WI38 (cell line): Measurements from ENCODE around the gene ENPP3.

ENCODE experiments used
- H3K4me3 ChIP-seq: 2 replicates; pipeline ENCODE4 v1.5.1; 2011; ENCODE audit warnings: low read depth, mild to moderate bottlenecking, control low read depth, low read length
- TF ChIP-seq, protein P1 (sequence below): IDR thresholded peaks from 2 replicates; pipeline ENCODE4 v1.5.1; 2012; ENCODE audit warnings: low read depth, mild to moderate bottlenecking, control low read depth, low read length

Gene ENPP3

DNA sequence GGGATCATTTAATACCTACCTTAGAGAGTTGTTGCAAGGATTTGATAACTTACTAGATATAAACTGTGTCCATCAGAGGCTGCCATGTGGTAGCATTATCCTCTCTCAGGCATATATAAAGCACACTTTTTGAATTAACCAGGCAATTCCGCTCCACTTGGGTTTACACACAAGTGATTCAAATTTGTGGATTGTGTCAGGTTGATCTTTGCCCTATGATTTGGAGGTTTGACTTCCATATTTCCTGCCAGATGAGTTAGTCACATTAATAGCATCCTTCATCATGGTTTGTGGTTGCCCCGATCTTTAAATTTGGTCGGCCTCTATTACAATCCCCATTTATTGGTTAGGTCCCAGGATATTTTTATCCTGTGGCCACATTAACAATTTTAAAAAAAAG lies 118.5 kb downstream of the ENPP3 start:
- no peak overlapping the region for H3K4me3 ChIP-seq
- TF ChIP-seq, protein P1, sequence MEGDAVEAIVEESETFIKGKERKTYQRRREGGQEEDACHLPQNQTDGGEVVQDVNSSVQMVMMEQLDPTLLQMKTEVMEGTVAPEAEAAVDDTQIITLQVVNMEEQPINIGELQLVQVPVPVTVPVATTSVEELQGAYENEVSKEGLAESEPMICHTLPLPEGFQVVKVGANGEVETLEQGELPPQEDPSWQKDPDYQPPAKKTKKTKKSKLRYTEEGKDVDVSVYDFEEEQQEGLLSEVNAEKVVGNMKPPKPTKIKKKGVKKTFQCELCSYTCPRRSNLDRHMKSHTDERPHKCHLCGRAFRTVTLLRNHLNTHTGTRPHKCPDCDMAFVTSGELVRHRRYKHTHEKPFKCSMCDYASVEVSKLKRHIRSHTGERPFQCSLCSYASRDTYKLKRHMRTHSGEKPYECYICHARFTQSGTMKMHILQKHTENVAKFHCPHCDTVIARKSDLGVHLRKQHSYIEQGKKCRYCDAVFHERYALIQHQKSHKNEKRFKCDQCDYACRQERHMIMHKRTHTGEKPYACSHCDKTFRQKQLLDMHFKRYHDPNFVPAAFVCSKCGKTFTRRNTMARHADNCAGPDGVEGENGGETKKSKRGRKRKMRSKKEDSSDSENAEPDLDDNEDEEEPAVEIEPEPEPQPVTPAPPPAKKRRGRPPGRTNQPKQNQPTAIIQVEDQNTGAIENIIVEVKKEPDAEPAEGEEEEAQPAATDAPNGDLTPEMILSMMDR: no peak

DNA sequence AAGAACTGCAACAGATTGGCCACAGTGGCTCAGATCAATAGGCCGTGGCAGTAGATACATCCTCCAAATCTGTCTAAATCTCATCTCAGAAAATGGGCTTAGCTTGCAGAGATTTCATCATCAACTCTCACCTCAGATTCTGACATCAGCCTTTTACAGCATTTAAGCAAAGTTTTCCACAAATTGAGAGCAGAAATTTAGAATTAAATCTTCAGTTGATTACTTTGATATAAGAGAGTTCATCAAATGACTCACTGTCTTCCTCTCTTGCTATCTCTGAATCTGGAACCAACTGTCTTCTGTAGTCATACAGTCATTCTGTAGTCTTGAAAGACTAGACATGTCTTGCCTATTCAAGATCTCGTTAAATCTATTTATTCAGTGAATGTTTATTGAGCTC lies 118.9 kb downstream of the ENPP3 start:
- TF ChIP-seq, protein P1: no peak
- no peak overlapping the region for H3K4me3 ChIP-seq

GRCh38 chr6:131758920-131759319 lies 121.8 kb downstream of the ENPP3 start:
- TF ChIP-seq, protein P1: no peak
- H3K4me3 ChIP-seq: no peak overlapping the region

GRCh38 chr6:131761060-131761761 lies 124.1 kb downstream of the ENPP3 start:
- TF ChIP-seq, protein P1: no peak

DNA sequence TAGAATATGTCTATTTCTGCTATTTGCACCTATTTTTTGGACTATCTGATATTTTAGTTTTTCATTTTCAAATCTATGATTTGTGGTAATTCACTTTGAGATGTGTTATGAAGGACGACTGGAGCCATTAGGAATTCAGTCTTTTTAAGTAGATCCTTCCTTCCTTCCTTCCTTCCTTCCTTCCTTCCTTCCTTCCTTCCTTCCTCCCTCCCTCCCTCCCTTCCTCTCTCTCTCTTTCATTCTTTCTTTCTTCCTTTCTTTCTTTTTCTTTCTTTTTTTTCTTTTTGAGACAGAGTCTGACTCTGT lies 124.6 kb downstream of the ENPP3 start:
- TF ChIP-seq, protein P1: no peak
- no peak overlapping the region for H3K4me3 ChIP-seq

More at GRCh38 chr6:131761060-131761761, 124.1 kb downstream of the ENPP3 start:
- H3K4me3 ChIP-seq: no peak overlapping the region

DNA sequence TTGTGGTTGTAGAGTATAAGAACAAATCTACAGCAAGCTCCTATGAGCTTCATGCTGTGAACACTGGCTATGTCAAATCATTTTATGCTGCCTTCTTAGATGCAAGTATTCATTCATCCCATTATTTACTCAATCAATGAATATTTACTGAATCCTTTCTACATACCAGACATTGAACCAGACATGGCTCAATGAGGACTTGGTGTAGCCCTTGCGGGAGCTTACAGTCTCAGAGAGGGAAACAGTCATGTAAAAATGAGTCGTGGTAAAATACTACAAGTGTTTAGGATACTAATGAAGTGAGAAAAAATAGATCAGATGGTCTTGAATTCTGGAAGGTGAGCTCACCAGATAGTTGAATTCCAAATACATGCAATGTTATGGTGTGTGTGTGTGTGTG lies 125.9 kb downstream of the ENPP3 start:
- TF ChIP-seq, protein P1: no peak
- H3K4me3 ChIP-seq: no peak overlapping the region

GRCh38 chr6:131763749-131764148 lies 126.6 kb downstream of the ENPP3 start:
- no peak overlapping the region for H3K4me3 ChIP-seq
- TF ChIP-seq, protein P1: no peak
